ENCODE results near the gene FNDC3B.
"Not testable (repeated sequence)": the region's sequence is repeated elsewhere in the genome, so short reads cannot be mapped to it uniquely, and the experiment has no call there.

The FNDC3B gene

GRCh38 chr3:172352786-172353185 lies 313.4 kb downstream of the FNDC3B start:
- no peak for DNase-seq

- no peak for DNase-seq
Measured at GRCh38 chr3:172354931-172355499, 315.6 kb downstream of the FNDC3B start.

- DNase-seq = peak; percentile 17
Measured at GRCh38 chr3:172355836-172356235, 316.5 kb downstream of the FNDC3B start.

- no peak for DNase-seq
Measured at GRCh38 chr3:172356427-172356826, 317.0 kb downstream of the FNDC3B start.

- DNase-seq = no peak
Measured at GRCh38 chr3:172357850-172358754, 318.7 kb downstream of the FNDC3B start.

GRCh38 chr3:172359231-172359630 lies 319.9 kb downstream of the FNDC3B start:
- no peak for DNase-seq

- no peak for DNase-seq
Measured at GRCh38 chr3:172359996-172360395, 320.6 kb downstream of the FNDC3B start.

GRCh38 chr3:172362583-172362982 lies 323.2 kb downstream of the FNDC3B start:
- no peak for DNase-seq

- DNase-seq = no peak
Measured at GRCh38 chr3:172364374-172365027, 325.1 kb downstream of the FNDC3B start.

GRCh38 chr3:172365028-172365567 lies 325.7 kb downstream of the FNDC3B start:
- no peak for DNase-seq

GRCh38 chr3:172367205-172368105 lies 328.1 kb downstream of the FNDC3B start:
- DNase-seq = no peak

- not testable (repeated sequence) for DNase-seq
Measured at GRCh38 chr3:172368556-172368955, 329.2 kb downstream of the FNDC3B start.

GRCh38 chr3:172369590-172370259 lies 330.3 kb downstream of the FNDC3B start:
- no peak for DNase-seq

- no peak for DNase-seq
Measured at GRCh38 chr3:172370419-172370818, 331.0 kb downstream of the FNDC3B start.

- DNase-seq = no peak
Measured at GRCh38 chr3:172371544-172371943, 332.2 kb downstream of the FNDC3B start.

GRCh38 chr3:172372895-172373294 lies 333.5 kb downstream of the FNDC3B start:
- DNase-seq = no peak

GRCh38 chr3:172373912-172374311 lies 334.5 kb downstream of the FNDC3B start:
- no peak for DNase-seq

GRCh38 chr3:172375206-172375850 lies 335.9 kb downstream of the FNDC3B start:
- no peak for DNase-seq

- no peak for DNase-seq
Measured at GRCh38 chr3:172376402-172376801, 337.0 kb downstream of the FNDC3B start.

GRCh38 chr3:172376881-172377280 lies 337.5 kb downstream of the FNDC3B start:
- no peak for DNase-seq

- DNase-seq = no peak
Measured at GRCh38 chr3:172378439-172378838, 339.1 kb downstream of the FNDC3B start.

Measured in NCI-H774 (cell line).